Esophagus squamous epithelium (tissue), 5 donors: ENCODE data around the gene ANO10. TPM values are rescaled to one million over a fixed set of nuclear protein-coding genes. Genes with fewer than 3 reads are reported as not detected.

Source experiments
- DNase-seq: peaks from one replicate; lab custom pipeline; 2025; lab: John Stamatoyannopoulos, UW
- H3K27ac ChIP-seq, 4 donors: fragments of 200-600 bp; sonication (generic); one replicate each; pipeline ENCODE4 v1.5.1; 2016 to 2019; ENCODE audit warnings: mild to moderate bottlenecking in 1 of 4
- H3K27me3 ChIP-seq, 4 donors: fragments of 200-600 bp; sonication (generic); 1 replicate in 3 of 4; 2 replicates in 1 of 4; pipeline versions ENCODE4 v1.5.1 to v1.6.0; 2017 to 2021; ENCODE audit warnings: antibody characterized with exemption in 1 of 4
- H3K36me3 ChIP-seq, 3 donors: fragments of 200-600 bp; sonication (generic); one replicate each; pipeline ENCODE4 v1.5.1; 2016 to 2019
- H3K4me1 ChIP-seq, 3 donors: fragments of 200-600 bp; sonication (generic); one replicate each; pipeline ENCODE4 v1.5.1; 2017 to 2019
- H3K4me3 ChIP-seq, 4 donors: fragments of 200-600 bp; sonication (generic); 1 replicate in 3 of 4; 2 replicates in 1 of 4; pipeline ENCODE4 v1.5.1; 2016 to 2019; ENCODE audit warnings: mild to moderate bottlenecking in 2 of 4, moderate library complexity in 1 of 4
- H3K9me3 ChIP-seq, 3 donors: fragments of 200-600 bp; sonication (generic); one replicate each; pipeline ENCODE4 v1.5.1; 2016 to 2019
- CTCF ChIP-seq, 6 experiments: fragments of 450-650 bp in 4 of 6; fragments of 200-600 bp in 2 of 6; sonication (generic) in 2 of 6; IDR thresholded peaks; one replicate each; pipeline ENCODE4 v1.5.1; 2016 to 2019; ENCODE audit warnings: antibody characterized with exemption in 6 of 6, mild to moderate bottlenecking in 4 of 6, moderate library complexity in 4 of 6
- POLR2A ChIP-seq, 4 donors: fragments of 450-650 bp; IDR thresholded peaks; one replicate each; pipeline ENCODE4 v1.6.1; 2017; ENCODE audit warnings: antibody characterized with exemption in 4 of 4, mild to moderate bottlenecking in 4 of 4, moderate library complexity in 3 of 4
- WGBS, 2 donors: methylation state at CpG; one replicate each; pipeline ENCODE4 v1.1.5; 2018; 5-methylcytosine and 5-hydroxymethylcytosine counted together
- intact Hi-C: fragments of 100-400 bp; cut with DNase I; formaldehyde crosslinking; loops from one replicate; pipeline ENCODE4 v1.15.0; 2022
- total RNA-seq, 4 donors: library from RNA; depleted of rRNA; stranded (reverse); fragments of >200 nt; gene quantifications; one replicate each; pipeline ENCODE4 v1.1.0, GENCODE V29; 2016
- donor health status: DM: yes; HTN: yes; CAD: no.

Gene ANO10
- total RNA-seq, 4 donors from 2014 or later, result 18.5 to 22.3 (median 20.3) TPM

GRCh38 chr3:43411429-43411828 is 210.4 kb downstream of the ANO10 start:
- 83 to 100% methylated on average over 1 of the region's 1 CpG for WGBS, 2 donors
- no peaks in the 10 kb centered on the region for H3K4me1 ChIP-seq
- H3K36me3 ChIP-seq, result no peaks in the 10 kb centered on the region
- TF ChIP-seq CTCF (IDR thresholded peaks at IDR 0.05), result no peak
- no peak for TF ChIP-seq POLR2A (IDR thresholded peaks at IDR 0.05)
- H3K9me3 ChIP-seq, result no peaks in the 10 kb centered on the region
- no peak for DNase-seq
- no peak overlapping the region for H3K4me3 ChIP-seq
- no peak overlapping the region for H3K27ac ChIP-seq
- H3K27me3 ChIP-seq, result no peaks in the 10 kb centered on the region
- intact Hi-C loops, result no loop called here

GRCh38 chr3:43410592-43410991 is 211.2 kb downstream of the ANO10 start:
- H3K4me1 ChIP-seq, result no peaks in the 10 kb centered on the region
- intact Hi-C loops, result no loop called here
- no peaks in the 10 kb centered on the region for H3K27me3 ChIP-seq
- WGBS, 2 donors, result 80 to 88% methylated on average over 3 of the region's 3 CpGs
- no peak overlapping the region for H3K27ac ChIP-seq
- no peak for DNase-seq
- no peaks in the 10 kb centered on the region for H3K9me3 ChIP-seq
- no peaks in the 10 kb centered on the region for H3K36me3 ChIP-seq
- H3K4me3 ChIP-seq, result no peak overlapping the region
- no peak for TF ChIP-seq POLR2A (IDR thresholded peaks at IDR 0.05)
- no peak for TF ChIP-seq CTCF (IDR thresholded peaks at IDR 0.05)

- WGBS, 2 donors, result 87 to 90% methylated on average over 4 of the region's 4 CpGs
- Histone ChIP-seq H3K4me1 (no peaks in the 10 kb centered on the region), H3K4me3 (no peak overlapping the region), H3K36me3 (no peaks in the 10 kb centered on the region), H3K27me3 (no peaks in the 10 kb centered on the region), H3K27ac (no peak overlapping the region), H3K9me3 (no peaks in the 10 kb centered on the region)
- TF ChIP-seq CTCF (IDR thresholded peaks at IDR 0.05), result no peak
- TF ChIP-seq POLR2A (IDR thresholded peaks at IDR 0.05), result no peak
- DNase-seq, result no peak
- intact Hi-C loops, result no loop called here
Observed at GRCh38 chr3:43409506-43409905, 212.3 kb downstream of the ANO10 start.

- intact Hi-C loops, result no loop called here
- no peak for TF ChIP-seq CTCF (IDR thresholded peaks at IDR 0.05)
- no peak for TF ChIP-seq POLR2A (IDR thresholded peaks at IDR 0.05)
- H3K27ac ChIP-seq, result no peak overlapping the region
- whole genome bisulfite sequencing, 2 donors, result 87 to 95% methylated on average over 4 of the region's 4 CpGs
- H3K4me1 ChIP-seq, result no peaks in the 10 kb centered on the region
- no peak for DNase-seq
- no peaks in the 10 kb centered on the region for H3K36me3 ChIP-seq
- no peaks in the 10 kb centered on the region for H3K9me3 ChIP-seq
- H3K27me3 ChIP-seq, result no peaks in the 10 kb centered on the region
- no peak overlapping the region for H3K4me3 ChIP-seq
Observed at GRCh38 chr3:43406643-43407023, 215.2 kb downstream of the ANO10 start.

- H3K4me1 ChIP-seq, result no peaks in the 10 kb centered on the region
- H3K27me3 ChIP-seq, result no peaks in the 10 kb centered on the region
- 74 to 75% methylated on average over 9 to 10 of the region's 11 CpGs for WGBS, 2 donors
- no peak for TF ChIP-seq POLR2A (IDR thresholded peaks at IDR 0.05)
- H3K4me3 ChIP-seq, result no peak overlapping the region
- H3K27ac ChIP-seq, result no peak overlapping the region
- H3K36me3 ChIP-seq, result no peaks in the 10 kb centered on the region
- intact Hi-C loops, result no loop called here
- DNase-seq, result no peak
- no peaks in the 10 kb centered on the region for H3K9me3 ChIP-seq
Observed at GRCh38 chr3:43405888-43406642, 215.7 kb downstream of the ANO10 start.
